HFF-Myc (cell line): ENCODE data around the gene ZNF423.

Source experiments
- DNase-seq: peaks from one replicate; pipeline ENCODE4 v3.0.0-alpha.2; 2011; ENCODE audit warnings: low read depth; ENCODE audit errors: extremely low read depth
- H3K4me3 ChIP-seq: replicated peaks from 2 replicates; pipeline ENCODE4 v1.5.1; 2011; ENCODE audit warnings: low read depth, mild to moderate bottlenecking, control low read depth, low read length
- CTCF ChIP-seq: IDR thresholded peaks from 2 replicates; pipeline ENCODE4 v1.5.1; 2012; ENCODE audit warnings: mild to moderate bottlenecking, low read depth, low read length, control low read depth; ENCODE audit errors: missing control alignments

ZNF423 gene

GRCh38 chr16:49664221-49665215 is 191.4 kb downstream of the ZNF423 start:
- TF ChIP-seq CTCF: no peak
- no peak for DNase-seq
- H3K4me3 ChIP-seq: no peak overlapping the region

- DNase-seq: no peak
- H3K4me3 ChIP-seq: no peak overlapping the region
- no peak for TF ChIP-seq CTCF
These were observed 192.5 kb downstream of the ZNF423 start for GRCh38 chr16:49663081-49664065.

- no peak for TF ChIP-seq CTCF
- no peak for DNase-seq
- no peak overlapping the region for H3K4me3 ChIP-seq
These were observed 193.3 kb downstream of the ZNF423 start for GRCh38 chr16:49662569-49662968.

GRCh38 chr16:49661465-49662187 is 194.3 kb downstream of the ZNF423 start:
- no peak for TF ChIP-seq CTCF

GRCh38 chr16:49660626-49661025 is 195.3 kb downstream of the ZNF423 start:
- TF ChIP-seq CTCF: no peak
- no peak overlapping the region for H3K4me3 ChIP-seq
- no peak for DNase-seq

More at GRCh38 chr16:49661465-49662187, 194.3 kb downstream of the ZNF423 start:
- H3K4me3 ChIP-seq: no peak overlapping the region
- no peak for DNase-seq

GRCh38 chr16:49659356-49659755 is 196.6 kb downstream of the ZNF423 start:
- DNase-seq: no peak
- H3K4me3 ChIP-seq: no peak overlapping the region
- no peak for TF ChIP-seq CTCF
